GM19463 (cell line): ENCODE data around the gene HTRA3.

ENCODE experiments used
- ATAC-seq: cut with Tn5 transposase; IDR thresholded peaks from one replicate; pipeline ENCODE4 v1.9.1; 2021; ENCODE audit warnings: mild to moderate bottlenecking, moderate library complexity; ENCODE audit not compliant: unreplicated experiment

The HTRA3 gene

GRCh38 chr4:8306511-8307021, 37.0 kb downstream of the HTRA3 start:
- ATAC-seq, result no peak

- ATAC-seq, result no peak
Observed at GRCh38 chr4:8307121-8307520, 37.6 kb downstream of the HTRA3 start.

- ATAC-seq, result no peak
Observed at GRCh38 chr4:8307714-8308113, 38.2 kb downstream of the HTRA3 start.

GRCh38 chr4:8308144-8308543, 38.6 kb downstream of the HTRA3 start:
- ATAC-seq, result no peak

GRCh38 chr4:8308856-8309771, 39.6 kb downstream of the HTRA3 start:
- ATAC-seq, result no peak

GRCh38 chr4:8310306-8310705, 40.8 kb downstream of the HTRA3 start:
- no peak for ATAC-seq

GRCh38 chr4:8311101-8312068, 41.8 kb downstream of the HTRA3 start:
- ATAC-seq, result no peak

- no peak for ATAC-seq
Observed at GRCh38 chr4:8312069-8312445, 42.5 kb downstream of the HTRA3 start.

GRCh38 chr4:8312976-8313375, 43.4 kb downstream of the HTRA3 start:
- ATAC-seq, result no peak

- no peak for ATAC-seq
Observed at GRCh38 chr4:8314691-8315255, 45.2 kb downstream of the HTRA3 start.

- no peak for ATAC-seq
Observed at GRCh38 chr4:8315435-8316250, 46.1 kb downstream of the HTRA3 start.

GRCh38 chr4:8316251-8316771, 46.8 kb downstream of the HTRA3 start:
- ATAC-seq, result no peak

- no peak for ATAC-seq
Observed at GRCh38 chr4:8316911-8317351, 47.4 kb downstream of the HTRA3 start.

GRCh38 chr4:8317474-8317873, 47.9 kb downstream of the HTRA3 start:
- ATAC-seq, result no peak

- no peak for ATAC-seq
Observed at GRCh38 chr4:8318509-8318908, 49.0 kb downstream of the HTRA3 start.

- no peak for ATAC-seq
Observed at GRCh38 chr4:8319061-8319460, 49.5 kb downstream of the HTRA3 start.

GRCh38 chr4:8319731-8320385, 50.3 kb downstream of the HTRA3 start:
- ATAC-seq, result no peak

- ATAC-seq, result no peak
Observed at GRCh38 chr4:8320386-8320750, 50.8 kb downstream of the HTRA3 start.

- no peak for ATAC-seq
Observed at GRCh38 chr4:8321220-8321619, 51.7 kb downstream of the HTRA3 start.
